22Rv1 (cell line): Measurements from ENCODE around the gene ARFGAP2.

Experiments used
- ZFX ChIP-seq: fragments of 450-650 bp; IDR thresholded peaks from 2 replicates; pipeline ENCODE4 v1.6.1; 2017; ENCODE audit warnings: antibody characterized with exemption, borderline replicate concordance
- TF ChIP-seq, protein P1 (sequence below): fragments of 450-650 bp; IDR thresholded peaks from 2 replicates; pipeline ENCODE4 v1.5.1; 2017; ENCODE audit warnings: mild to moderate bottlenecking

DNA sequence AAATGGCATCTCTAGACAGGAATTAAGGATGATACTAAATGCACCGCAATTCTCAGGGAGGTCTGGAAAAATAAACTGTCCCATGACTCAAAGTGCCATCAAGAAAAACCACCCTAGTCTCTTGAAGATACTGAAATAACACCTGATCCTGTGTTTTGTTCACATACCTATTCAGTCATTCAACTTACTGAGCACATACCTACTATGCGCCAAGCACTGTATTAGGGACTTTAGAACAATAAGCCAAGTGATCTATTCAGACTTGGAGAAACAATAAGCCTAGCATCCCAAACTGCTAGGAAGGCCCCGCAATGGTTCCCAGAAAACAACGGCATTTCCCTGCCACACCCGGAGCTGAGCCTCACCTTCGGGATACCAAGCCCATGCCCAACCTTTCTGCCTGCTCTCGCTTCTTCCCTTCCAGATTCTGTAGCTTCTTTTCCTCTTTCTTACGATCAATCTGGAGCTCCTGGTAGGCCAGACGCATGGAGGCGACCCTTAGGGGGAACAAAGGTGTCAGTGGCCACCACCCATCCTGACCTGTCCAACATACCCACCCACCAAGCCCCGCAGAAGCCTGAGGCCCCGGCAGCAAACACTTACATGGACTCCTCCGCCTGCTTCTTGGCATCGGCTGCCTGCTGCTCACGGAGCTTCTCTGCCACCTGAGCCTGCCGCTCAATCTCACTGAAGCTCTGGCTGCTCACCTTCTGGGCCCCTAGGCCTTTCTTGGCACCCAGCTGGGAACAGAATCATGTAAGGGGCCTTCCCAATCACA, 5.4 kb downstream of the ARFGAP2 start:
- TF ChIP-seq, protein P1, sequence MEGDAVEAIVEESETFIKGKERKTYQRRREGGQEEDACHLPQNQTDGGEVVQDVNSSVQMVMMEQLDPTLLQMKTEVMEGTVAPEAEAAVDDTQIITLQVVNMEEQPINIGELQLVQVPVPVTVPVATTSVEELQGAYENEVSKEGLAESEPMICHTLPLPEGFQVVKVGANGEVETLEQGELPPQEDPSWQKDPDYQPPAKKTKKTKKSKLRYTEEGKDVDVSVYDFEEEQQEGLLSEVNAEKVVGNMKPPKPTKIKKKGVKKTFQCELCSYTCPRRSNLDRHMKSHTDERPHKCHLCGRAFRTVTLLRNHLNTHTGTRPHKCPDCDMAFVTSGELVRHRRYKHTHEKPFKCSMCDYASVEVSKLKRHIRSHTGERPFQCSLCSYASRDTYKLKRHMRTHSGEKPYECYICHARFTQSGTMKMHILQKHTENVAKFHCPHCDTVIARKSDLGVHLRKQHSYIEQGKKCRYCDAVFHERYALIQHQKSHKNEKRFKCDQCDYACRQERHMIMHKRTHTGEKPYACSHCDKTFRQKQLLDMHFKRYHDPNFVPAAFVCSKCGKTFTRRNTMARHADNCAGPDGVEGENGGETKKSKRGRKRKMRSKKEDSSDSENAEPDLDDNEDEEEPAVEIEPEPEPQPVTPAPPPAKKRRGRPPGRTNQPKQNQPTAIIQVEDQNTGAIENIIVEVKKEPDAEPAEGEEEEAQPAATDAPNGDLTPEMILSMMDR, result no peak
- no peak for TF ChIP-seq ZFX
